SH-SY5Y (cell line): Measurements from ENCODE around the gene UBE2C.

Experiments
- GATA2 ChIP-seq: IDR thresholded peaks from 2 replicates; pipeline ENCODE4 v1.6.1; 2011; ENCODE audit warnings: mild to moderate bottlenecking, low read depth, low read length
- GATA3 ChIP-seq: IDR thresholded peaks from 2 replicates; pipeline ENCODE4 v1.6.1; 2011; ENCODE audit warnings: low read depth, mild to moderate bottlenecking, low read length, moderate library complexity

GRCh38 chr20:45812157-45813005 is at the start of gene UBE2C:
- no peak for TF ChIP-seq GATA2
- TF ChIP-seq GATA3 = no peak
